ENCODE measurements around the gene SLC49A3. TPM values are rescaled to one million over a fixed set of nuclear protein-coding genes. Genes with fewer than 3 reads are reported as not detected.

SLC49A3 gene
- total RNA-seq, 1 experiment from 2014 or later, result not detected

- peaks cover 16% of the 10 kb centered on the region for H3K4me1 ChIP-seq (ENCODE audit: insufficient read depth, low read length)
- H3K9me3 ChIP-seq (ENCODE audit: low read length), result no peaks in the 10 kb centered on the region
- H3K9me2 ChIP-seq (replicated peaks; ENCODE audit: low read length), result no peaks in the 10 kb centered on the region
- CTCF ChIA-PET, result no interaction called here
- BruUV-seq (replicated peaks), result no TSS peak
- POLR2A ChIA-PET (ENCODE audit: unreplicated experiment), result no interaction called here
- no peak overlapping the region for H3K27ac ChIP-seq (ENCODE audit: low read length)
- H3K36me3 ChIP-seq (ENCODE audit: low read depth, low read length), result no peaks in the 10 kb centered on the region
- no peaks in the 10 kb centered on the region for H4K20me1 ChIP-seq (ENCODE audit: low read length)
- no peak for ATAC-seq
- no peak for DNase-seq
- H3K4me3 ChIP-seq (ENCODE audit: low read length), result no peak overlapping the region
- no peaks in the 10 kb centered on the region for H3F3A ChIP-seq (ENCODE audit: low read length, unreplicated experiment)
- H3K9ac ChIP-seq (ENCODE audit: low read length), result no peak overlapping the region
- TF ChIP-seq EZH2phosphoT487 (IDR thresholded peaks at IDR 0.05; ENCODE audit: borderline replicate concordance, low read length) (no peak), EZH2 (IDR thresholded peaks at IDR 0.05; ENCODE audit: low read length, unreplicated experiment) (no peak), CTCF (conservative IDR thresholded peaks at IDR 0.05; ENCODE audit: low read depth, low read length) (no peak)
- intact Hi-C loops (cut with micrococcal nuclease), result no loop called here
- H3K79me2 ChIP-seq (ENCODE audit: low read length), result no peaks in the 10 kb centered on the region
- H3K27me3 ChIP-seq (ENCODE audit: low read length), result no peaks in the 10 kb centered on the region
- H3K4me2 ChIP-seq (ENCODE audit: low read length), result no peak overlapping the region
- no peak overlapping the region for H2AFZ ChIP-seq (ENCODE audit: low read length)
These were observed 772 bp upstream of the SLC49A3 start for GRCh38 chr4:689723-690122.

- H3K4me3 ChIP-seq (ENCODE audit: low read length), result no peak overlapping the region
- peak; percentile 25; the same call in 1 of the 2 replicates for ATAC-seq
- H3F3A ChIP-seq (ENCODE audit: low read length, unreplicated experiment), result no peaks in the 10 kb centered on the region
- H3K9ac ChIP-seq (ENCODE audit: low read length), result no peak overlapping the region; the same call in 1 of the 2 replicates
- H2AFZ ChIP-seq (ENCODE audit: low read length), result no peak overlapping the region
- peak overlapping the region; percentile 67; the same call in 1 of the 2 replicates for H3K27ac ChIP-seq (ENCODE audit: low read length)
- no peaks in the 10 kb centered on the region for H3K36me3 ChIP-seq (ENCODE audit: low read depth, low read length)
- TF ChIP-seq EZH2 (IDR thresholded peaks at IDR 0.05; ENCODE audit: low read length, unreplicated experiment), result no peak
- TF ChIP-seq EZH2phosphoT487 (IDR thresholded peaks at IDR 0.05; ENCODE audit: borderline replicate concordance, low read length), result no peak
- no peak for TF ChIP-seq CTCF (conservative IDR thresholded peaks at IDR 0.05; ENCODE audit: low read depth, low read length)
- no peaks in the 10 kb centered on the region for H3K9me3 ChIP-seq (ENCODE audit: low read length)
- H3K4me1 ChIP-seq (ENCODE audit: insufficient read depth, low read length), result peaks cover 16% of the 10 kb centered on the region
- no peaks in the 10 kb centered on the region for H3K79me2 ChIP-seq (ENCODE audit: low read length)
- ChIA-PET CTCF (no interaction called here), POLR2A (ENCODE audit: unreplicated experiment) (no interaction called here)
- peak overlapping the region; percentile 45; the same call in 1 of the 2 replicates for H3K4me2 ChIP-seq (ENCODE audit: low read length)
- intact Hi-C loops (cut with micrococcal nuclease), result no loop called here
- peak; percentile 12 for DNase-seq
- no peaks in the 10 kb centered on the region for H3K27me3 ChIP-seq (ENCODE audit: low read length)
- no peaks in the 10 kb centered on the region for H4K20me1 ChIP-seq (ENCODE audit: low read length)
- no peaks in the 10 kb centered on the region for H3K9me2 ChIP-seq (replicated peaks; ENCODE audit: low read length)
- BruUV-seq (replicated peaks), result no TSS peak
These were observed 739 bp downstream of the SLC49A3 start for GRCh38 chr4:687971-688853.
